MCF 10A (cell line): ENCODE measurements around the gene LUZP1. TPM values are rescaled to one million over a fixed set of nuclear protein-coding genes. Genes with fewer than 3 reads are reported as not detected.

Experiments used
- BruUV-seq: library from RNA; stranded (reverse); fragments of 400-500 nt; replicated peaks from 2 replicates; lab custom pipeline; 2021; lab: Mats Ljungman, UMichigan
- CTCF ChIA-PET: fragments of 300-600 bp; sonication (Branson Sonifier 250); formaldehyde crosslinking; extraction: SDS; loops from one replicate; lab custom pipeline; 2021; ENCODE audit warnings: antibody characterized with exemption, inconsistent platforms; lab: Yijun Ruan, JAX
- POLR2A ChIA-PET: fragments of 300-600, 350-650 bp; sonication (Branson Sonifier 250); formaldehyde crosslinking; extraction: SDS; loops from one replicate; lab custom pipeline; 2020; ENCODE audit warnings: antibody characterized with exemption, inconsistent platforms; lab: Yijun Ruan, JAX
- DNase-seq: peaks from one replicate; pipeline ENCODE4 v3.0.0-alpha.2; 2018; ENCODE audit not compliant: unreplicated experiment
- H3K27ac Mint-ChIP-seq: one replicate; pipeline ENCODE4 v1.8.0; 2022; ENCODE audit warnings: mild to moderate bottlenecking, low read depth, mixed read lengths; ENCODE audit not compliant: unreplicated experiment
- H3K27me3 Mint-ChIP-seq: one replicate; pipeline ENCODE4 v1.8.0; 2022; ENCODE audit warnings: mixed read lengths; ENCODE audit not compliant: insufficient read depth, unreplicated experiment
- H3K36me3 Mint-ChIP-seq: one replicate; pipeline ENCODE4 v1.8.0; 2022; ENCODE audit warnings: mild to moderate bottlenecking, moderate library complexity, mixed read lengths; ENCODE audit not compliant: insufficient read depth, unreplicated experiment
- H3K4me1 Mint-ChIP-seq: one replicate; pipeline ENCODE4 v1.8.0; 2022; ENCODE audit warnings: mixed read lengths; ENCODE audit not compliant: insufficient read depth, unreplicated experiment
- H3K4me3 Mint-ChIP-seq: one replicate; pipeline ENCODE4 v1.8.0; 2022; ENCODE audit warnings: mild to moderate bottlenecking, moderate library complexity, mixed read lengths; ENCODE audit not compliant: unreplicated experiment
- H3K9me3 Mint-ChIP-seq: one replicate; pipeline ENCODE4 v1.8.0; 2022; ENCODE audit warnings: mixed read lengths; ENCODE audit not compliant: unreplicated experiment
- intact Hi-C: fragments of 100-400 bp; cut with micrococcal nuclease; formaldehyde crosslinking; loops from 2 replicates; pipeline ENCODE4 v1.14.1; 2022
- total RNA-seq: library from RNA; stranded (reverse); gene quantifications from 2 replicates; pipeline ENCODE4 v1.2.3, GENCODE V29; 2022
- TF ChIP-seq, protein P1 (sequence below): fragments of 200-600 bp; IDR thresholded peaks from one replicate; pipeline ENCODE4 v1.8.0; 2022; ENCODE audit warnings: antibody characterized with exemption, mild to moderate bottlenecking; ENCODE audit not compliant: unreplicated experiment

LUZP1 gene
- total RNA-seq, 1 experiment from 2014 or later: 37.2 TPM

DNA sequence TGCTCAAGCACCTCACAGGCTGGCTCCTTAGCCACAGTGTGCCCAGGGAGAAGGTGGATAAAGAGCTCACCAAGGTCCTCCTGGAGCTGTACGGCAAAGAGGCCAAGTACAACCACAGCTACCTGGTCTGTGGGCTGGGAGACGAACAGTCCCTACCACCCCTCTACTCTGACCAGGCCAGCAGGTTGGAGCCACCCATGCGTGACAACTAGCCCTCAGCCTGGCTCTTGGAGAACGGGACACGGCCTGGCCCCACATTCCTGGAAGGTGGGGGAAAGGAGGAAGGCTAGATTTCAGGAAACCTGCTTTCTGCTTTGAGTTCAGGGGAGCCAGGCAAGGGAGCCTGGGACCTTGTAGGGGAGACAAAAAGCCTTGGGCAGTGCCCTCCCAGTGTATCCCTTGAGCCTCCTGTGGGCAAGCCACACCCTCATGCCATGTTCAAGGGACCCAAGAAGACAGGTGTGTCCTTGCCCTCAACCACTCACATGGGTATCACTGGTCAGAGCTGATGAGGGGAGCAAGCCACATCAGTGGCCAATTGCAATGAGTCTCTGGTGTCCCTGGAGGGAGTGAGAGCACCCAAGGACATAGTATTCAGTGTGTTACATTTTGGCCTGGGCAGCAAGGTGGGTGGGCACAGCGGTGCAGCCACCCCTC, 27.6 kb downstream of the LUZP1 start:
- Mint-ChIP-seq H3K4me3 (no peak overlapping the region), H3K27ac (peak overlapping the region; percentile 57), H3K36me3 (peaks cover 4% of the 10 kb centered on the region), H3K27me3 (no peaks in the 10 kb centered on the region), H3K4me1 (no peaks in the 10 kb centered on the region), H3K9me3 (no peaks in the 10 kb centered on the region)
- intact Hi-C loops: no loop called here
- CTCF ChIA-PET: interaction anchor here (0.5 to 1.6 kb wide), 3 partner anchors 9 to 509 kb away, joined by 3 to 5 read pairs (median 3); no protein-coding TSS in a partner anchor
- DNase-seq: no peak
- POLR2A ChIA-PET: interaction anchor here (0.5 to 1.7 kb wide), 4 partner anchors 9 to 27 kb away, joined by 3 to 5 read pairs (median 4); no protein-coding TSS in a partner anchor
- TF ChIP-seq, protein P1, sequence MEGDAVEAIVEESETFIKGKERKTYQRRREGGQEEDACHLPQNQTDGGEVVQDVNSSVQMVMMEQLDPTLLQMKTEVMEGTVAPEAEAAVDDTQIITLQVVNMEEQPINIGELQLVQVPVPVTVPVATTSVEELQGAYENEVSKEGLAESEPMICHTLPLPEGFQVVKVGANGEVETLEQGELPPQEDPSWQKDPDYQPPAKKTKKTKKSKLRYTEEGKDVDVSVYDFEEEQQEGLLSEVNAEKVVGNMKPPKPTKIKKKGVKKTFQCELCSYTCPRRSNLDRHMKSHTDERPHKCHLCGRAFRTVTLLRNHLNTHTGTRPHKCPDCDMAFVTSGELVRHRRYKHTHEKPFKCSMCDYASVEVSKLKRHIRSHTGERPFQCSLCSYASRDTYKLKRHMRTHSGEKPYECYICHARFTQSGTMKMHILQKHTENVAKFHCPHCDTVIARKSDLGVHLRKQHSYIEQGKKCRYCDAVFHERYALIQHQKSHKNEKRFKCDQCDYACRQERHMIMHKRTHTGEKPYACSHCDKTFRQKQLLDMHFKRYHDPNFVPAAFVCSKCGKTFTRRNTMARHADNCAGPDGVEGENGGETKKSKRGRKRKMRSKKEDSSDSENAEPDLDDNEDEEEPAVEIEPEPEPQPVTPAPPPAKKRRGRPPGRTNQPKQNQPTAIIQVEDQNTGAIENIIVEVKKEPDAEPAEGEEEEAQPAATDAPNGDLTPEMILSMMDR: no peak
- no TSS peak for BruUV-seq

DNA sequence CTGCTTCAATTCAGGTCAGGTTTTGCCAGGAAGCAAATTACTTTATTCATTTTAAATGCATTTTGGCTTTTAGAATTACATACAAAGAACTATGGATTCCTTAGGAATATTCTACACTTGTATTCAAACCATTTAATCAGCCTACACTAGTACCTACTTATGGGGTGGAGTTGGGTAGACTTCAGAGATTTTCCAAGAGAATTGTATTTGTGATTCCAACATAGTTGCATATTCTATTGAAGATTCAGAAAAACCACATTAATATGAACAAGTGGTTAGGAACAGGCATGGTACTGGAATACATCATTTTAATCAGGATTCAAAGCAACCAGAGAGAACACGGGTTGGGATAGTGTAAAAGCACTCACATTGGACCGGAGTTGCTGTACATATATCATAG, 33.4 kb downstream of the LUZP1 start:
- BruUV-seq: no TSS peak
- Mint-ChIP-seq H3K27ac (no peak overlapping the region), H3K9me3 (no peaks in the 10 kb centered on the region), H3K27me3 (no peaks in the 10 kb centered on the region), H3K36me3 (peaks cover 5% of the 10 kb centered on the region), H3K4me1 (peaks cover 16% of the 10 kb centered on the region), H3K4me3 (no peak overlapping the region)
- intact Hi-C loops: no loop called here
- ChIA-PET POLR2A (interaction anchor here (1.0 to 1.7 kb wide), 3 partner anchors 8 to 35 kb away, joined by 3 to 7 read pairs (median 5); no protein-coding TSS in a partner anchor), CTCF (interaction anchor here (0.6 to 1.1 kb wide), 2 partner anchors 49 to 81 kb away, joined by 3 read pairs; no protein-coding TSS in a partner anchor)
- TF ChIP-seq, protein P1: no peak
- no peak for DNase-seq

DNA sequence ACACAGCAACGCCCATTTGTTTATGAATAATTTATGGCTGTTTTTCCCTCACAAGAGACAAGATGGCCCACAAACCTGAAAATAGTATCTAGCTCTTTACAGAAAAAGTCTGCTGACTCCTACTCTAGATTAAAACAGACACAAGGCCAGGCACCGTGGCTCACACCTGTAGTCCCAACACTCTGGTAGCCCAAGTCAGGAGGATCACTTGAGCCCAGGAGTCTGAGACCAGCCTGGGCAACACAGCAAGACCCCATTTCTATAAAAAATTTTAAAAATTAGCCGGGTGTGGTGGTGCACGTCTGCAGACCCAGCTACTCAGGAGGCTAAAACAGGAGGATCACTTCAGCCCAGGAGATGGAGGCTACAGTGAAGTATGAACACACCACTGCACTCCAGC, 34.6 kb downstream of the LUZP1 start:
- Mint-ChIP-seq H3K4me3 (no peak overlapping the region), H3K9me3 (no peaks in the 10 kb centered on the region), H3K27me3 (no peaks in the 10 kb centered on the region), H3K4me1 (peaks cover 26% of the 10 kb centered on the region), H3K36me3 (peaks cover 5% of the 10 kb centered on the region), H3K27ac (no peak overlapping the region)
- no TSS peak for BruUV-seq
- intact Hi-C loops: no loop called here
- ChIA-PET CTCF (no interaction called here), POLR2A (interaction anchor here (0.9 kb wide), 1 partner anchor 34 kb away, joined by 3 read pairs; no protein-coding TSS in a partner anchor)
- TF ChIP-seq, protein P1: no peak
- DNase-seq: no peak

DNA sequence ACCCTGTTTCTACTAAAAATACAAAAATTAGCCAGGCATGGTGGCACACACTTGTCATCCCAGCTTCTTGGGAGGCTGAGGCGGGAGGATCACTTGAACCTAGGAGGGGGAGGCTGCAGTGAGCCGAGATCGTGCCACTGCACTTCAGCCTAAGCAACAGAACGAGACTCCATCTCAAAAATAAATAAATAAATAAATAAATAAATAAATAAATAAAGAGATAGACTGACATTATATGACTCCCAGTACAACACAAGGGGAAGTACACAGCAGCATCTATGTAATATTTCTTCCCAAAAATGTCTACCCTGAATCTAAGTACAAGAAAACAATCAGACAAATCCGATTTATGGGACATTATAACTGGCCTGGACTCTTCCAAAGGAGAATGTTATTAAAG, 35.1 kb downstream of the LUZP1 start:
- no peak for DNase-seq
- Mint-ChIP-seq H3K27ac (no peak overlapping the region), H3K4me1 (peaks cover 26% of the 10 kb centered on the region), H3K36me3 (peaks cover 5% of the 10 kb centered on the region), H3K4me3 (no peak overlapping the region), H3K27me3 (no peaks in the 10 kb centered on the region), H3K9me3 (no peaks in the 10 kb centered on the region)
- TF ChIP-seq, protein P1: no peak
- intact Hi-C loops: no loop called here
- POLR2A ChIA-PET: interaction anchor here (0.9 kb wide), 1 partner anchor 34 kb away, joined by 3 read pairs; no protein-coding TSS in a partner anchor
- no TSS peak for BruUV-seq
- CTCF ChIA-PET: interaction anchor here (0.5 to 0.6 kb wide), 2 partner anchors 31 to 449 kb away, joined by 3 to 7 read pairs; no protein-coding TSS in a partner anchor
